ENCODE results near the gene TLR6.
"Not testable (repeated sequence)": the region's sequence is repeated elsewhere in the genome, so short reads cannot be mapped to it uniquely, and the experiment has no call there.

Gene TLR6

GRCh38 chr4:38783109-38783460, 73.5 kb downstream of the TLR6 start:
- TF ChIP-seq CTCF (IDR thresholded peaks at IDR 0.05; ENCODE audit: control insufficient read depth, extremely low read depth, insufficient read depth) = no peak
- no peak overlapping the region for H3K4me3 ChIP-seq (ENCODE audit: low read depth, low read length)
- DNase-seq (ENCODE audit: low read depth) = no peak

- DNase-seq (ENCODE audit: low read depth) = peak; percentile 21
- TF ChIP-seq CTCF (IDR thresholded peaks at IDR 0.05; ENCODE audit: control insufficient read depth, extremely low read depth, insufficient read depth) = peak; percentile 47
- no peak within 1 kb of the TSS for H3K4me3 ChIP-seq (ENCODE audit: low read depth, low read length)
These were observed 74.0 kb downstream of the TLR6 start, which contains the start of gene TLR10 for GRCh38 chr4:38782452-38783108. Gene TLR10, minus strand, starts transcription at chr4:38782990. Its CDS starts 7,400 bp downstream, at chr4:38775590.

GRCh38 chr4:38781854-38782261, 74.8 kb downstream of the TLR6 start:
- no peak for DNase-seq (ENCODE audit: low read depth)
- TF ChIP-seq CTCF (IDR thresholded peaks at IDR 0.05; ENCODE audit: control insufficient read depth, extremely low read depth, insufficient read depth) = no peak
- H3K4me3 ChIP-seq (ENCODE audit: low read depth, low read length) = no peak overlapping the region

- DNase-seq (ENCODE audit: low read depth) = no peak
- H3K4me3 ChIP-seq (ENCODE audit: low read depth, low read length) = no peak overlapping the region
- TF ChIP-seq CTCF (IDR thresholded peaks at IDR 0.05; ENCODE audit: control insufficient read depth, extremely low read depth, insufficient read depth) = no peak
These were observed 75.7 kb downstream of the TLR6 start for GRCh38 chr4:38780833-38781484.

GRCh38 chr4:38779790-38780189, 76.8 kb downstream of the TLR6 start:
- TF ChIP-seq CTCF (IDR thresholded peaks at IDR 0.05; ENCODE audit: control insufficient read depth, extremely low read depth, insufficient read depth) = no peak
- DNase-seq (ENCODE audit: low read depth) = no peak
- H3K4me3 ChIP-seq (ENCODE audit: low read depth, low read length) = no peak overlapping the region

- DNase-seq (ENCODE audit: low read depth); H3K4me3 ChIP-seq (ENCODE audit: low read depth, low read length): not testable (repeated sequence)
These were observed 78.7 kb downstream of the TLR6 start for GRCh38 chr4:38777925-38778324.

GRCh38 chr4:38775326-38775725, 81.3 kb downstream of the TLR6 start:
- no peak for TF ChIP-seq CTCF (IDR thresholded peaks at IDR 0.05; ENCODE audit: control insufficient read depth, extremely low read depth, insufficient read depth)
- H3K4me3 ChIP-seq (ENCODE audit: low read depth, low read length) = no peak overlapping the region

More at GRCh38 chr4:38775326-38775725, 81.3 kb downstream of the TLR6 start:
- no peak for DNase-seq (ENCODE audit: low read depth)

Measured in LNCaP clone FGC (cell line).